Vagina (tissue), 2 donors: Measurements from ENCODE around the gene GPR162. TPM values are rescaled to one million over a fixed set of nuclear protein-coding genes. Genes with fewer than 3 reads are reported as not detected.
"Not testable (repeated sequence)": the region's sequence is repeated elsewhere in the genome, so short reads cannot be mapped to it uniquely, and the experiment has no call there.

Experiments
- DNase-seq, 2 donors: peaks; one replicate each; pipeline ENCODE4 v3.0.0-alpha.2; 2017; ENCODE audit errors: extremely low spot score in 2 of 2
- H3K27ac ChIP-seq: fragments of 200-600 bp; sonication (generic); one replicate; pipeline ENCODE4 v1.5.1; 2019
- H3K27me3 ChIP-seq: fragments of 200-600 bp; sonication (generic); one replicate; pipeline ENCODE4 v1.5.1; 2019
- H3K36me3 ChIP-seq, 2 donors: fragments of 200-600 bp; sonication (generic); one replicate each; pipeline ENCODE4 v1.5.1; 2017 to 2019
- H3K4me1 ChIP-seq: fragments of 200-600 bp; sonication (generic); one replicate; pipeline ENCODE4 v1.5.1; 2019
- H3K4me3 ChIP-seq, 2 donors: fragments of 200-600 bp; sonication (generic); 1 replicate in 1 of 2; 2 replicates in 1 of 2; pipeline ENCODE4 v1.5.1; 2016 to 2019
- H3K9me3 ChIP-seq: fragments of 200-600 bp; sonication (generic); one replicate; pipeline ENCODE4 v1.5.1; 2019
- CTCF ChIP-seq, 3 experiments: fragments of 450-650 bp in 2 of 3; fragments of 200-600 bp in 1 of 3; sonication (generic) in 1 of 3; IDR thresholded peaks; one replicate each; pipeline ENCODE4 v1.5.1; 2017 to 2019; ENCODE audit warnings: antibody characterized with exemption in 3 of 3, mild to moderate bottlenecking in 2 of 3, moderate library complexity in 2 of 3
- POLR2A ChIP-seq, 2 donors: fragments of 450-650 bp; IDR thresholded peaks; one replicate each; pipeline ENCODE4 v1.6.1; 2017; ENCODE audit warnings: antibody characterized with exemption in 2 of 2, mild to moderate bottlenecking in 2 of 2, moderate library complexity in 2 of 2
- POLR2AphosphoS5 ChIP-seq, 2 donors: sonication (generic); formaldehyde crosslinking; IDR thresholded peaks; one replicate each; pipeline ENCODE4 v1.9.0; 2017; ENCODE audit warnings: antibody characterized with exemption in 2 of 2, mild to moderate bottlenecking in 2 of 2, low read depth in 1 of 2; ENCODE audit not compliant: insufficient read depth in 1 of 2
- intact Hi-C: fragments of 100-400 bp; cut with DNase I; formaldehyde crosslinking; loops from one replicate; pipeline ENCODE4 v1.15.1; 2023
- total RNA-seq: library from RNA; depleted of rRNA; stranded (reverse); fragments of >200 nt; gene quantifications from one replicate; pipeline ENCODE4 v1.2.3, GENCODE V29; 2016

Gene GPR162
- total RNA-seq, 1 donor from 2014 or later: 3.2 TPM

GRCh38 chr12:6871052-6871957, 49.7 kb downstream of the GPR162 start:
- DNase-seq: no peak
- H3K27me3 ChIP-seq: no peaks in the 10 kb centered on the region
- H3K4me3 ChIP-seq: peak overlapping the region; percentile 67 to 70
- peaks cover 0 to 14% of the 10 kb centered on the region in 2 donors for H3K36me3 ChIP-seq
- intact Hi-C loops: no loop called here
- TF ChIP-seq CTCF (IDR thresholded peaks at IDR 0.05) (no peak), POLR2A (IDR thresholded peaks at IDR 0.05) (no peak), POLR2AphosphoS5 (IDR thresholded peaks at IDR 0.05; ENCODE audit: insufficient read depth in 1 of 2, low read depth in 1 of 2) (no peak)
- peak overlapping the region; percentile 86 for H3K27ac ChIP-seq
- no peaks in the 10 kb centered on the region for H3K9me3 ChIP-seq
- H3K4me1 ChIP-seq: peaks cover 46% of the 10 kb centered on the region

- intact Hi-C loops: no loop called here
- peak overlapping the region; percentile 67 to 70 for H3K4me3 ChIP-seq
- peaks cover 38% of the 10 kb centered on the region for H3K4me1 ChIP-seq
- TF ChIP-seq CTCF (IDR thresholded peaks at IDR 0.05) (peak; percentile 35 to 91 (median 77)), POLR2A (IDR thresholded peaks at IDR 0.05) (no peak)
- no peak for DNase-seq
- H3K36me3 ChIP-seq: peaks cover 0 to 14% of the 10 kb centered on the region in 2 donors
- H3K27ac ChIP-seq: peak overlapping the region; percentile 86
- H3K27me3 ChIP-seq: no peaks in the 10 kb centered on the region
- H3K9me3 ChIP-seq: no peaks in the 10 kb centered on the region
Observed at GRCh38 chr12:6872073-6873048, 50.7 kb downstream of the GPR162 start.

- Histone ChIP-seq H3K27me3 (no peaks in the 10 kb centered on the region), H3K9me3 (no peaks in the 10 kb centered on the region), H3K4me1 (peaks cover 34% of the 10 kb centered on the region), H3K27ac (peak within 1 kb of the TSS; percentile 86), H3K36me3 (peaks cover 0 to 14% of the 10 kb centered on the region in 2 donors), H3K4me3 (peak within 1 kb of the TSS; percentile 67 to 70)
- intact Hi-C loops: no loop called here
- peak in 1 of 2 donors; percentile 93 for DNase-seq
- TF ChIP-seq CTCF (IDR thresholded peaks at IDR 0.05): no peak
- TF ChIP-seq POLR2A (IDR thresholded peaks at IDR 0.05): peak in 1 of 2 donors; percentile 63
- peak; percentile 33 to 89 for TF ChIP-seq POLR2AphosphoS5 (IDR thresholded peaks at IDR 0.05; ENCODE audit: insufficient read depth in 1 of 2, low read depth in 1 of 2)
Observed at GRCh38 chr12:6873094-6874014, 51.7 kb downstream of the GPR162 start, which contains the start of gene SPSB2. Gene SPSB2 (minus strand): TSS chr12:6873303. CDS start chr12:6872901, 402 bp downstream.

- H3K4me1 ChIP-seq: peaks cover 28% of the 10 kb centered on the region
- DNase-seq, intact Hi-C loops, H3K27me3 ChIP-seq, H3K9me3 ChIP-seq: not testable (repeated sequence)
- peak overlapping the region; percentile 86 for H3K27ac ChIP-seq
- H3K36me3 ChIP-seq: peaks cover 0 to 14% of the 10 kb centered on the region in 2 donors
- H3K4me3 ChIP-seq: peak overlapping the region; percentile 67 to 70
Observed at GRCh38 chr12:6874015-6874368, 52.4 kb downstream of the GPR162 start.

Other genes starting within 250 kb of the GPR162 start
- gene CHD4, start 214.4 kb upstream of the GPR162 start, total RNA-seq: 152 TPM
- 7.4 TPM for gene LPAR5, start 185.9 kb upstream of the GPR162 start, total RNA-seq
- gene ACRBP, start 174.4 kb upstream of the GPR162 start, total RNA-seq: 0.74 TPM
- 45.7 TPM for gene ING4, start 158.7 kb upstream of the GPR162 start, total RNA-seq
- 31.9 TPM for gene ZNF384, start 132.4 kb upstream of the GPR162 start, total RNA-seq
- 5.6 TPM for gene PIANP, start 121.0 kb upstream of the GPR162 start, total RNA-seq
- 35.4 TPM for gene COPS7A, start 97.8 kb upstream of the GPR162 start, total RNA-seq
- 150 TPM for gene MLF2, start 68.7 kb upstream of the GPR162 start, total RNA-seq
- gene PTMS, start 55.5 kb upstream of the GPR162 start, total RNA-seq: 132 TPM
- 10.3 TPM for gene LAG3, start 49.3 kb upstream of the GPR162 start, total RNA-seq
- gene CD4, start 32.3 kb upstream of the GPR162 start, total RNA-seq: 14.2 TPM
- 37.3 TPM for gene P3H3, start 6.6 kb downstream of the GPR162 start, total RNA-seq
- 5.2 TPM for gene GNB3, start 19.1 kb downstream of the GPR162 start, total RNA-seq
- gene CDCA3, start 29.5 kb downstream of the GPR162 start, total RNA-seq: 8.6 TPM
- 36.6 TPM for gene USP5, start 30.3 kb downstream of the GPR162 start, total RNA-seq
- 274 TPM for gene TPI1, start 45.7 kb downstream of the GPR162 start, total RNA-seq
- 3.2 TPM for gene SPSB2, start 51.5 kb downstream of the GPR162 start, total RNA-seq
- 8.6 TPM for gene LRRC23, start 83.0 kb downstream of the GPR162 start, total RNA-seq
- gene ENO2, start 92.8 kb downstream of the GPR162 start, total RNA-seq: 20.1 TPM
- gene ATN1, start 106.1 kb downstream of the GPR162 start, total RNA-seq: 92.1 TPM
- gene RNU7-1, start 122.0 kb downstream of the GPR162 start, total RNA-seq: not detected
- 760 TPM for gene C12orf57, start 122.2 kb downstream of the GPR162 start, total RNA-seq
- gene PTPN6, start 129.5 kb downstream of the GPR162 start, total RNA-seq: 17.4 TPM
- 199 TPM for gene PHB2, start 148.8 kb downstream of the GPR162 start, total RNA-seq
- gene EMG1, start 149.1 kb downstream of the GPR162 start, total RNA-seq: 21.9 TPM
- gene LPCAT3, start 196.7 kb downstream of the GPR162 start, total RNA-seq: 42.0 TPM
- 541 TPM for gene C1S, start 238.9 kb downstream of the GPR162 start, total RNA-seq